Measurements from ENCODE around the gene GRID1.

The GRID1 gene

GRCh38 chr10:85598646-85599045 lies 767.9 kb downstream of the GRID1 start:
- no peak for DNase-seq (ENCODE audit: low read depth)

GRCh38 chr10:85597006-85597405 lies 769.6 kb downstream of the GRID1 start:
- DNase-seq (ENCODE audit: low read depth): no peak

GRCh38 chr10:85596389-85596788 lies 770.2 kb downstream of the GRID1 start:
- no peak for DNase-seq (ENCODE audit: low read depth)

- no peak for DNase-seq (ENCODE audit: low read depth)
These were observed 772.4 kb downstream of the GRID1 start for GRCh38 chr10:85594239-85594638.

GRCh38 chr10:85593226-85593772 lies 773.3 kb downstream of the GRID1 start:
- DNase-seq (ENCODE audit: low read depth): no peak

GRCh38 chr10:85581371-85581770 lies 785.2 kb downstream of the GRID1 start:
- no peak for DNase-seq (ENCODE audit: low read depth)

GRCh38 chr10:85580585-85580984 lies 786.0 kb downstream of the GRID1 start:
- no peak for DNase-seq (ENCODE audit: low read depth)

GRCh38 chr10:85578860-85579259 lies 787.7 kb downstream of the GRID1 start:
- no peak for DNase-seq (ENCODE audit: low read depth)

GRCh38 chr10:85575441-85575840 lies 791.2 kb downstream of the GRID1 start:
- DNase-seq (ENCODE audit: low read depth): no peak

GRCh38 chr10:85570871-85571270 lies 795.7 kb downstream of the GRID1 start:
- DNase-seq (ENCODE audit: low read depth): no peak

GRCh38 chr10:85565381-85565780 lies 801.2 kb downstream of the GRID1 start:
- no peak for DNase-seq (ENCODE audit: low read depth)

- DNase-seq (ENCODE audit: low read depth): no peak
These were observed 808.1 kb downstream of the GRID1 start for GRCh38 chr10:85558533-85558932.

- no peak for DNase-seq (ENCODE audit: low read depth)
These were observed 808.9 kb downstream of the GRID1 start for GRCh38 chr10:85557706-85558105.

- peak; percentile 27 for DNase-seq (ENCODE audit: low read depth)
These were observed 809.5 kb downstream of the GRID1 start for GRCh38 chr10:85557077-85557476.

All from stromal cell of bone marrow (primary cell).